Esophagus squamous epithelium (tissue), 4 donors: Measurements from ENCODE around the gene MID2.

Experiments
- CTCF ChIP-seq, 6 experiments: fragments of 450-650 bp in 4 of 6; fragments of 200-600 bp in 2 of 6; sonication (generic) in 2 of 6; IDR thresholded peaks; one replicate each; pipeline ENCODE4 v1.5.1; 2016 to 2019; ENCODE audit warnings: antibody characterized with exemption in 6 of 6, mild to moderate bottlenecking in 4 of 6, moderate library complexity in 4 of 6
- POLR2A ChIP-seq, 4 donors: fragments of 450-650 bp; IDR thresholded peaks; one replicate each; pipeline ENCODE4 v1.6.1; 2017; ENCODE audit warnings: antibody characterized with exemption in 4 of 4, mild to moderate bottlenecking in 4 of 4, moderate library complexity in 3 of 4

DNA sequence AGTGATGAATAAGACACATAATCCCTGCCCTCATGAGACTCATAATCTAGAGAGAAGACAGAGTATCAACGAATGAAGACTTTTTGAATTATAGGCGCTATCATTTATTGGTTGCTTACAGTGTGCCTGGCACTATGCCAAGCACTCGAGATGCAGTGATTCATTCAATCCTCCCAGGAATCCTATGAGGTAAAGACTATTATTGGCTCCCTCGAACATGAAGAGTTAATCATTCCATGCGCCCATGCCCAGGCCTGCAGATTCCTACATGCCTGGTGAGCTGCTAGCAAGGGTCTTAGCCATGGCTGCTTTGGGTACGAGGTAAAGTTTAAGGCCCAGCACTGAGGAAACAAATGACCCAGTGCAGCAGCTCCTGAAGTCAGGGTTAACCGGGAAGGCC lies 109.5 kb downstream of the MID2 start:
- TF ChIP-seq CTCF (IDR thresholded peaks at IDR 0.05), result no peak
- no peak for TF ChIP-seq POLR2A (IDR thresholded peaks at IDR 0.05)
